ENCODE results near the gene PIP4P1. TPM values are rescaled to one million over a fixed set of nuclear protein-coding genes. Genes with fewer than 3 reads are reported as not detected.
A peak's percentile ranks its signal among the peaks of the same experiment; 100 is the strongest.

The PIP4P1 gene
- total and polyA plus RNA-seq, 2 of the 13 experiments (the other 11 are each of a cell fraction or from before 2014, with no cell fraction given) = 33.4 to 47.0 TPM

- TF ChIP-seq GLMP (CRISPR knock-in tag; IDR thresholded peaks at IDR 0.05; ENCODE audit: borderline replicate concordance) = no peak
- TF ChIP-seq ZBTB1 (CRISPR knock-in tag; IDR thresholded peaks at IDR 0.05; ENCODE audit: borderline replicate concordance) = no peak
- no peak for TF ChIP-seq FOXP4 (CRISPR knock-in tag; IDR thresholded peaks at IDR 0.05)
- no peak for TF ChIP-seq ZNF281 (CRISPR knock-in tag; IDR thresholded peaks at IDR 0.05; ENCODE audit: borderline replicate concordance)
- no peak for TF ChIP-seq ATF4 (CRISPR knock-in tag; IDR thresholded peaks at IDR 0.05)
- no peak for TF ChIP-seq ZBTB20 (CRISPR knock-in tag; IDR thresholded peaks at IDR 0.05; ENCODE audit: borderline replicate concordance, low read depth)
- TF ChIP-seq HES4 (CRISPR knock-in tag; IDR thresholded peaks at IDR 0.05; ENCODE audit: borderline replicate concordance) = no peak
- TF ChIP-seq NAIF1 (CRISPR knock-in tag; IDR thresholded peaks at IDR 0.05; ENCODE audit: borderline replicate concordance) = no peak
- TF ChIP-seq RCOR2 (CRISPR knock-in tag; IDR thresholded peaks at IDR 0.05) = no peak
- no peak for TF ChIP-seq CEBPG (CRISPR knock-in tag; IDR thresholded peaks at IDR 0.05)
- TF ChIP-seq ZNF512 (CRISPR knock-in tag; IDR thresholded peaks at IDR 0.05) = no peak
- 0 out of 2 replicates have a peak, but pooled peaks have one; percentile 12 for TF ChIP-seq TGIF2 (CRISPR knock-in tag; IDR thresholded peaks at IDR 0.05)
- TF ChIP-seq ZNF652 (CRISPR knock-in tag; IDR thresholded peaks at IDR 0.05; ENCODE audit: borderline replicate concordance, low read depth) = peak; percentile 71
- no peak for TF ChIP-seq ATRX (CRISPR knock-in tag; IDR thresholded peaks at IDR 0.05; ENCODE audit: borderline replicate concordance)
- TF ChIP-seq HDAC2 (CRISPR knock-in tag; IDR thresholded peaks at IDR 0.05) = no peak
- no peak for TF ChIP-seq NR2F1 (CRISPR knock-in tag; IDR thresholded peaks at IDR 0.05)
- TF ChIP-seq ZNF790 (CRISPR knock-in tag; IDR thresholded peaks at IDR 0.05; ENCODE audit: borderline replicate concordance) = no peak
- TF ChIP-seq U2AF2 (IDR thresholded peaks at IDR 0.05; ENCODE audit: low read depth, low read length) = no peak
- TF ChIP-seq ZNF20 (CRISPR knock-in tag; IDR thresholded peaks at IDR 0.05) = no peak
- no peak for TF ChIP-seq ASH2L (IDR thresholded peaks at IDR 0.05; ENCODE audit: insufficient read length, low read depth, low read length)
- TF ChIP-seq ZNF362 (CRISPR knock-in tag; IDR thresholded peaks at IDR 0.05; ENCODE audit: borderline replicate concordance) = peak; percentile 61; the same call in 1 of the 2 replicates
Measured at GRCh38 chr14:20412411-20412810, 48.8 kb downstream of the PIP4P1 start (continued).
